ENCODE results near the gene FNDC8. TPM values are rescaled to one million over a fixed set of nuclear protein-coding genes. Genes with fewer than 3 reads are reported as not detected.
"Not testable (repeated sequence)": the region's sequence is repeated elsewhere in the genome, so short reads cannot be mapped to it uniquely, and the experiment has no call there.

Gene FNDC8
- polyA plus RNA-seq, 3 donors from 2014 or later: not detected

GRCh38 chr17:35086931-35087573 is 34.4 kb upstream of the FNDC8 start:
- H3K27ac Mint-ChIP-seq: peak overlapping the region; percentile 89 to 98 (median 94)
- peak overlapping the region; percentile 91 to 95 (median 94) for H3K4me3 Mint-ChIP-seq
- no peaks in the 10 kb centered on the region for H3K36me3 Mint-ChIP-seq
- no peak for DNase-seq
- H3K27me3 Mint-ChIP-seq (ENCODE audit: low read depth in 3 of 3): peaks cover 0 to 15% (median 3%) of the 10 kb centered on the region in 3 donors
- H3K9me3 Mint-ChIP-seq: no peaks in the 10 kb centered on the region
- H3K4me1 Mint-ChIP-seq: peaks cover 51 to 62% of the 10 kb centered on the region in 2 donors

- no peaks in the 10 kb centered on the region for H3K9me3 Mint-ChIP-seq
- H3K27ac Mint-ChIP-seq: peak overlapping the region; percentile 89 to 98 (median 94)
- peak overlapping the region; percentile 91 to 95 (median 94) for H3K4me3 Mint-ChIP-seq
- peaks cover 0 to 15% (median 3%) of the 10 kb centered on the region in 3 donors for H3K27me3 Mint-ChIP-seq (ENCODE audit: low read depth in 3 of 3)
- no peaks in the 10 kb centered on the region for H3K36me3 Mint-ChIP-seq
- peaks cover 46 to 54% of the 10 kb centered on the region in 2 donors for H3K4me1 Mint-ChIP-seq
- peak; percentile 5 to 27 (median 23) for DNase-seq
Observed at GRCh38 chr17:35087731-35088355, 33.6 kb upstream of the FNDC8 start.

GRCh38 chr17:35088356-35088880 is 33.0 kb upstream of the FNDC8 start:
- Mint-ChIP-seq H3K36me3 (no peaks in the 10 kb centered on the region), H3K27ac (peak overlapping the region; percentile 89 to 98 (median 94)), H3K9me3 (no peaks in the 10 kb centered on the region), H3K27me3 (ENCODE audit: low read depth in 3 of 3) (peaks cover 0 to 15% (median 3%) of the 10 kb centered on the region in 3 donors), H3K4me1 (peaks cover 41 to 48% of the 10 kb centered on the region in 2 donors), H3K4me3 (peak overlapping the region; percentile 91 to 95 (median 94))
- peak in 1 of 3 donors; percentile 28 for DNase-seq

DNA sequence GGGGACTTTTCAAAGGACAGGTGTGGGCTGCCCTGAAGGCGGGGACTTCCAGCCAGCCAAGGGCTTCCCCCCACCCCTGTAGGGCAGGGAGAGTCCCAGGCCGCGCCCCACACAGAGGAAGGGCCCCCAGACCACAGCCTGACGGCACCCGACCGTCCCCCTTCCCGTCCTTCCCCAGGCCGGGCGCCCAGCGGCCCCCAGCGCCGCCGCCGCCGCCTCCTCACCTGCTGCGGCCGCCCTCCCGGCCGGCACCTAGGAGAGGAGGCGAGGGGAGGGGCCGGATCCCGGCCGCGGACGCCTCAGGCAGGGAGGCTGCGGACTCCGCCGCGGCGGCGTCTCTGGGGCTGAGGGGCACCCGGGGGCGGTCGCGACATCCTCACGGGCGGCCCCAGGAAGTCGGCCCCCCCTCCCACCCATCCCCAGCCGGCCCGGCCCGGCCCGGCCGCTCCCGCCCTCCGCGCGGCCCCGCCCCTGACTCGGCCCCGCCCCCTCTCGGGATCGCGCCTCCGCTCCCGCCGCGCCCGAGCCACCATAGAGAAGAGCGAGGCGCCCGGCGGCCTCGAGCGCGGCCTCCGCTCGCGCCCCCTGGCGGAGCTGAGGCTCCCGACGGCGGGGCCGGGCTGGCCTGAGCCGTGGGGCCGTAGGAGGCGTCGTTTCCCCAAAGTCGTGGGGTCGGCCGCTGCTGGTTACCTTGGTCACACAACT is 32.4 kb upstream of the FNDC8 start:
- no peaks in the 10 kb centered on the region for H3K9me3 Mint-ChIP-seq
- peaks cover 0 to 15% (median 3%) of the 10 kb centered on the region in 3 donors for H3K27me3 Mint-ChIP-seq (ENCODE audit: low read depth in 3 of 3)
- peak; percentile 88 to 90 (median 89) for DNase-seq
- H3K4me1 Mint-ChIP-seq: peaks cover 39 to 48% of the 10 kb centered on the region in 2 donors
- H3K4me3 Mint-ChIP-seq: peak overlapping the region; percentile 91 to 95 (median 94)
- H3K36me3 Mint-ChIP-seq: no peaks in the 10 kb centered on the region
- H3K27ac Mint-ChIP-seq: peak overlapping the region; percentile 93 to 98 (median 96)

DNA sequence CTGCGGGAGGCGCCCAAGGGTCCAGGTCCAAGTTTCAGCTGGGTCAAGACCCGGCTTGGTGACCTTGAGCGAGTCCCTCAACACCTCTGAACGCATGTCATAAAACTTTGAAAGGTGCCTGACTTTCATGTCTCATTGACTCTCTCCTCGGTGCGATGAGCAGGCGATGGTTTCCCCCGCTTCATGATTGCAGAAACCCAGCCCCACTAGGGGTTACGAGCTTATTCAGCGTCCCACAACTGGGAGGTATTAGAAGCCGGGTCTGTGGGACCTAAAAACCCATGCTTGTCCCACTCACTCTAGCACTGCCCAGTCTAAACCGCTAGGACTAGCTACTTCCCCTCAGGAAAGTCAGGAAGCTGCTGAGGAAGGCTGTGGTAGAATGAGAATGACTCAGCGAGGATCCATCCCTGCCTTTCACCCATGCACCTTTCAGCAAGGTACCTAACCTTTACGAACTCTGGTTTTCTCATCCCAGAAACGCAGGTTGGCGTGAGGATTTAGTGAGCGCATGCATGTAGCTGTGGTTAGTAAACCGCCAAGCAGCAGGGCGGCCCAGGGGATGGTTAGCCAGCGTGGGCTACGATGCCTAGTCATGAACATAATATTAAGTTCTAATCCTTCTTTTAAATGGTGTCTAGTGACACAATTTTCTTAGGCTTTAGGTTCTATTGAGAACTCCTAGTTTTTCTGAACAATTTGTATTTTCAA is 31.7 kb upstream of the FNDC8 start:
- H3K4me1 Mint-ChIP-seq: peaks cover 39 to 48% of the 10 kb centered on the region in 2 donors
- no peak for DNase-seq
- peaks cover 0 to 15% (median 3%) of the 10 kb centered on the region in 3 donors for H3K27me3 Mint-ChIP-seq (ENCODE audit: low read depth in 3 of 3)
- H3K4me3 Mint-ChIP-seq: peak overlapping the region; percentile 86 to 92 (median 90)
- no peaks in the 10 kb centered on the region for H3K36me3 Mint-ChIP-seq
- peak overlapping the region; percentile 88 to 96 (median 94) for H3K27ac Mint-ChIP-seq
- H3K9me3 Mint-ChIP-seq: no peaks in the 10 kb centered on the region

GRCh38 chr17:35090707-35091106 is 30.7 kb upstream of the FNDC8 start:
- H3K27ac Mint-ChIP-seq: peak overlapping the region in 2 of 6 donors; percentile 20 to 93
- not testable (repeated sequence) for H3K9me3 Mint-ChIP-seq, H3K36me3 Mint-ChIP-seq, DNase-seq
- H3K27me3 Mint-ChIP-seq (ENCODE audit: low read depth in 3 of 3): peaks cover 0 to 15% (median 3%) of the 10 kb centered on the region in 3 donors
- H3K4me1 Mint-ChIP-seq: peaks cover 36 to 38% of the 10 kb centered on the region in 2 donors
- peak overlapping the region in 3 of 5 donors; percentile 25 to 56 (median 29) for H3K4me3 Mint-ChIP-seq

- no peaks in the 10 kb centered on the region for H3K9me3 Mint-ChIP-seq
- H3K4me1 Mint-ChIP-seq: peaks cover 4 to 6% of the 10 kb centered on the region in 2 donors
- H3K4me3 Mint-ChIP-seq: no peak overlapping the region
- H3K27me3 Mint-ChIP-seq (ENCODE audit: low read depth in 3 of 3): peaks cover 0 to 4% (median 0%) of the 10 kb centered on the region in 3 donors
- DNase-seq: no peak
- peaks cover 0 to 8% (median 4%) of the 10 kb centered on the region in 3 donors for H3K36me3 Mint-ChIP-seq
- H3K27ac Mint-ChIP-seq: no peak overlapping the region
Observed at GRCh38 chr17:35094902-35095301, 26.5 kb upstream of the FNDC8 start.

DNA sequence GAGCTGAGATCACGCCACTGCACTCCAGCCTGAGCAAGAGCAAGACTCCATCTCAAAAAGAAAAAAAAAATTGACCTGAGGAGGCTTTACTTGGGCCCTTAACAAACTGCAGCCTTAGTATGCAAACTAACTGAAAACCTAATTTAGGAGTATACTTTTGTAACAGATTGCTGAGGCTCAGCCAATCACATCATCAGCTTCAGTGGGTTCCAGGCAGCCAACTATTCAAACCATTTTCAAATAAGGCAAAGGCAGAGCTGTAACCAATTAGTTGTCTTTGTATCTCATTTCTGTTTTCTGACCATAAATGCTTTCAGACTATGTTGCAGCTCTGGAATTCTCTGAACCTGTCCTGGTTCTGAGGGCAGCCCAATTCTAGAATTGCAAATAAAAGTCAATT is 25.7 kb upstream of the FNDC8 start:
- no peak overlapping the region for H3K27ac Mint-ChIP-seq
- peaks cover 0 to 15% (median 4%) of the 10 kb centered on the region in 3 donors for H3K36me3 Mint-ChIP-seq
- H3K27me3 Mint-ChIP-seq (ENCODE audit: low read depth in 3 of 3): peaks cover 0 to 4% (median 0%) of the 10 kb centered on the region in 3 donors
- DNase-seq: no peak
- no peaks in the 10 kb centered on the region for H3K9me3 Mint-ChIP-seq
- H3K4me3 Mint-ChIP-seq: no peak overlapping the region
- H3K4me1 Mint-ChIP-seq: peaks cover 0 to 2% of the 10 kb centered on the region in 2 donors

- no peaks in the 10 kb centered on the region for H3K9me3 Mint-ChIP-seq
- H3K27me3 Mint-ChIP-seq (ENCODE audit: low read depth in 3 of 3): peaks cover 0 to 4% (median 0%) of the 10 kb centered on the region in 3 donors
- peak overlapping the region in 1 of 6 donors; percentile 53 for H3K27ac Mint-ChIP-seq
- no peak for DNase-seq
- H3K4me3 Mint-ChIP-seq: no peak overlapping the region
- no peaks in the 10 kb centered on the region for H3K4me1 Mint-ChIP-seq
- peaks cover 4 to 20% (median 6%) of the 10 kb centered on the region in 3 donors for H3K36me3 Mint-ChIP-seq
Observed at GRCh38 chr17:35097776-35098175, 23.6 kb upstream of the FNDC8 start.

GRCh38 chr17:35099908-35100307 is 21.5 kb upstream of the FNDC8 start:
- Mint-ChIP-seq H3K4me1 (no peaks in the 10 kb centered on the region), H3K4me3 (no peak overlapping the region), H3K27ac (no peak overlapping the region), H3K9me3 (no peaks in the 10 kb centered on the region), H3K27me3 (ENCODE audit: low read depth in 3 of 3) (peaks cover 0 to 4% (median 0%) of the 10 kb centered on the region in 3 donors), H3K36me3 (peaks cover 6 to 31% (median 8%) of the 10 kb centered on the region in 3 donors)
- DNase-seq: no peak

- Mint-ChIP-seq H3K36me3 (peaks cover 8 to 42% (median 13%) of the 10 kb centered on the region in 3 donors), H3K4me3 (no peak overlapping the region), H3K27me3 (ENCODE audit: low read depth in 3 of 3) (peaks cover 0 to 4% (median 0%) of the 10 kb centered on the region in 3 donors), H3K4me1 (peaks cover 0 to under 1% of the 10 kb centered on the region in 2 donors), H3K27ac (no peak overlapping the region), H3K9me3 (no peaks in the 10 kb centered on the region)
- no peak for DNase-seq
Observed at GRCh38 chr17:35101036-35101435, 20.4 kb upstream of the FNDC8 start.

GRCh38 chr17:35101725-35102124 is 19.7 kb upstream of the FNDC8 start:
- no peak overlapping the region for H3K4me3 Mint-ChIP-seq
- peaks cover 12 to 45% (median 18%) of the 10 kb centered on the region in 3 donors for H3K36me3 Mint-ChIP-seq
- H3K27ac Mint-ChIP-seq: no peak overlapping the region
- no peak for DNase-seq
- H3K9me3 Mint-ChIP-seq: no peaks in the 10 kb centered on the region
- peaks cover 0 to 7% of the 10 kb centered on the region in 2 donors for H3K4me1 Mint-ChIP-seq
- H3K27me3 Mint-ChIP-seq (ENCODE audit: low read depth in 3 of 3): peaks cover 0 to 2% (median 0%) of the 10 kb centered on the region in 3 donors

DNA sequence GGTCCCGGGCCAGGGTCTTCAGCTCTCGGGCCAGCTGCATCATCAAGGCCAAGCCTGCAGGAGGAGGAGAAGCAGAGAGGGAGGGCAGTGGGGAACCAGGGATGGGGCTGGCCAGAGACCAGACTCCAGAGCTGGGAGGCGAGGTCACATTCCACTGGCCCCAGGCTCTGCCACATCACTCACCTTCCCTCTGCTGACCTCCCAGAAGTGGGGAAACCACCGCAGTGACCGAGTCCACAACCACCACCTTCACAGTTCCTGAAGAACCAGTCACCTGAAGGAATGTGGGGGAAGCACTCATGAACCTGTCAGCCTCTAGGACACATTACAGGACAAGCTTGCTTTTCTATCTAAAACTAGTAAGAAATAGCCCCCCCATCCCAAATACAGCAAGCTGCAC is 18.1 kb upstream of the FNDC8 start:
- Mint-ChIP-seq H3K27ac (no peak overlapping the region), H3K4me1 (peaks cover 7 to 18% of the 10 kb centered on the region in 2 donors), H3K27me3 (ENCODE audit: low read depth in 3 of 3) (no peaks in the 10 kb centered on the region), H3K9me3 (no peaks in the 10 kb centered on the region), H3K4me3 (no peak overlapping the region), H3K36me3 (peaks cover 12 to 45% (median 18%) of the 10 kb centered on the region in 3 donors)
- DNase-seq: no peak
